ENCODE measurements around the gene COL25A1. TPM values are rescaled to one million over a fixed set of nuclear protein-coding genes. Genes with fewer than 3 reads are reported as not detected.

COL25A1 gene
- total RNA-seq, 1 experiment from 2014 or later, result not detected

GRCh38 chr4:109332926-109333464 lies 30.5 kb upstream of the COL25A1 start:
- no peak for DNase-seq (ENCODE audit: low read depth, low spot score)
- no peaks in the 10 kb centered on the region for H3K9me3 ChIP-seq (ENCODE audit: control insufficient read depth in 1 of 2, insufficient read depth in 1 of 2, low read depth in 1 of 2, low read length in 2 of 2)
- H3K27me3 ChIP-seq (ENCODE audit: insufficient read depth, low read length), result peaks cover 8% of the 10 kb centered on the region; the same call in 1 of the 2 replicates
- H3K4me2 ChIP-seq (ENCODE audit: low read length), result no peak overlapping the region
- no peaks in the 10 kb centered on the region for H4K20me1 ChIP-seq (ENCODE audit: insufficient read depth)
- no peak overlapping the region for H3K4me3 ChIP-seq (replicated peaks in 1 of 2; ENCODE audit: low read depth in 1 of 2, low read length in 2 of 2)
- intact Hi-C loops (cut with micrococcal nuclease), result no loop called here
- H3K4me1 ChIP-seq (ENCODE audit: control insufficient read depth in 1 of 2, insufficient read depth in 2 of 2, low read length in 2 of 2), result no peaks in the 10 kb centered on the region
- CTCF ChIA-PET, result no interaction called here
- no peak overlapping the region for H3K9ac ChIP-seq (ENCODE audit: low read length)
- BruUV-seq (replicated peaks), result no TSS peak
- no peaks in the 10 kb centered on the region for H3K36me3 ChIP-seq (ENCODE audit: control insufficient read depth in 1 of 2, insufficient read depth in 2 of 2, low read length in 2 of 2)
- ATAC-seq, result peak; percentile 75
- H2AFZ ChIP-seq (ENCODE audit: low read depth, low read length, poor library complexity, severe bottlenecking), result no peak overlapping the region
- H3K9me2 ChIP-seq (ENCODE audit: insufficient read depth), result no peaks in the 10 kb centered on the region; the same call in 1 of the 2 replicates
- TF ChIP-seq RAD21 (IDR thresholded peaks at IDR 0.05; ENCODE audit: low read depth) (peak; percentile 57), SP1 (IDR thresholded peaks at IDR 0.05; ENCODE audit: low read depth) (no peak)
- TF ChIP-seq, protein P1, sequence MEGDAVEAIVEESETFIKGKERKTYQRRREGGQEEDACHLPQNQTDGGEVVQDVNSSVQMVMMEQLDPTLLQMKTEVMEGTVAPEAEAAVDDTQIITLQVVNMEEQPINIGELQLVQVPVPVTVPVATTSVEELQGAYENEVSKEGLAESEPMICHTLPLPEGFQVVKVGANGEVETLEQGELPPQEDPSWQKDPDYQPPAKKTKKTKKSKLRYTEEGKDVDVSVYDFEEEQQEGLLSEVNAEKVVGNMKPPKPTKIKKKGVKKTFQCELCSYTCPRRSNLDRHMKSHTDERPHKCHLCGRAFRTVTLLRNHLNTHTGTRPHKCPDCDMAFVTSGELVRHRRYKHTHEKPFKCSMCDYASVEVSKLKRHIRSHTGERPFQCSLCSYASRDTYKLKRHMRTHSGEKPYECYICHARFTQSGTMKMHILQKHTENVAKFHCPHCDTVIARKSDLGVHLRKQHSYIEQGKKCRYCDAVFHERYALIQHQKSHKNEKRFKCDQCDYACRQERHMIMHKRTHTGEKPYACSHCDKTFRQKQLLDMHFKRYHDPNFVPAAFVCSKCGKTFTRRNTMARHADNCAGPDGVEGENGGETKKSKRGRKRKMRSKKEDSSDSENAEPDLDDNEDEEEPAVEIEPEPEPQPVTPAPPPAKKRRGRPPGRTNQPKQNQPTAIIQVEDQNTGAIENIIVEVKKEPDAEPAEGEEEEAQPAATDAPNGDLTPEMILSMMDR (IDR thresholded peaks at IDR 0.05 in 2 of 3, conservative IDR thresholded peaks at IDR 0.05 in 1 of 3; ENCODE audit: borderline replicate concordance in 1 of 3, insufficient read depth in 1 of 3, low read depth in 2 of 3, low read length in 2 of 3), result peak; percentile 26 to 61 (median 56); a peak in 5 of 6 replicates
- POLR2A ChIA-PET, result no interaction called here
- RAD21 ChIA-PET (ENCODE audit: low non-redundant PET in 1 of 2, low total read pairs in 2 of 2, uncharacterized antibody in 2 of 2, unreplicated experiment in 2 of 2), result no interaction called here
- no peak overlapping the region for H3K27ac ChIP-seq (ENCODE audit: low read depth, low read length)
- H3K79me2 ChIP-seq (ENCODE audit: insufficient read depth, low read length), result no peaks in the 10 kb centered on the region

- Histone ChIP-seq H3K36me3 (ENCODE audit: control insufficient read depth in 1 of 2, insufficient read depth in 2 of 2, low read length in 2 of 2) (no peaks in the 10 kb centered on the region), H3K4me2 (ENCODE audit: low read length) (no peak overlapping the region), H3K4me1 (ENCODE audit: control insufficient read depth in 1 of 2, insufficient read depth in 2 of 2, low read length in 2 of 2) (no peaks in the 10 kb centered on the region), H3K79me2 (ENCODE audit: insufficient read depth, low read length) (no peaks in the 10 kb centered on the region), H3K27ac (ENCODE audit: low read depth, low read length) (no peak overlapping the region), H3K9ac (ENCODE audit: low read length) (no peak overlapping the region), H4K20me1 (ENCODE audit: insufficient read depth) (no peaks in the 10 kb centered on the region), H3K9me3 (ENCODE audit: control insufficient read depth in 1 of 2, insufficient read depth in 1 of 2, low read depth in 1 of 2, low read length in 2 of 2) (peaks cover 0 to 8% of the 10 kb centered on the region in 2 experiments; a peak in 1 of 4 replicates), H3K27me3 (ENCODE audit: insufficient read depth, low read length) (peaks cover 8% of the 10 kb centered on the region; the same call in 1 of the 2 replicates), H3K9me2 (ENCODE audit: insufficient read depth) (no peaks in the 10 kb centered on the region), H3K4me3 (replicated peaks in 1 of 2; ENCODE audit: low read depth in 1 of 2, low read length in 2 of 2) (no peak overlapping the region), H2AFZ (ENCODE audit: low read depth, low read length, poor library complexity, severe bottlenecking) (no peak overlapping the region)
- RAD21 ChIA-PET (ENCODE audit: low non-redundant PET in 1 of 2, low total read pairs in 2 of 2, uncharacterized antibody in 2 of 2, unreplicated experiment in 2 of 2), result no interaction called here
- ATAC-seq (no peak), DNase-seq (ENCODE audit: low read depth, low spot score) (no peak)
- CTCF ChIA-PET, result no interaction called here
- POLR2A ChIA-PET, result no interaction called here
- intact Hi-C loops (cut with micrococcal nuclease), result no loop called here
- no TSS peak for BruUV-seq (replicated peaks)
- TF ChIP-seq RAD21 (IDR thresholded peaks at IDR 0.05; ENCODE audit: low read depth) (no peak), TCF7L2 (IDR thresholded peaks at IDR 0.05; ENCODE audit: borderline replicate concordance, extremely low read depth, insufficient read depth, insufficient read length) (no peak), ZFX (IDR thresholded peaks at IDR 0.05) (no peak), EZH2 (IDR thresholded peaks at IDR 0.05) (no peak), SP1 (IDR thresholded peaks at IDR 0.05; ENCODE audit: low read depth) (no peak), SIN3A (IDR thresholded peaks at IDR 0.05; ENCODE audit: low read depth) (no peak), SRF (IDR thresholded peaks at IDR 0.05; ENCODE audit: low read depth) (no peak)
Observed at GRCh38 chr4:109327641-109328040, 25.2 kb upstream of the COL25A1 start.
